DND-41 (cell line): Measurements from ENCODE around the gene OSBPL7.

Source experiments
- EZH2 ChIP-seq: IDR thresholded peaks from 3 replicates; pipeline ENCODE4 v1.6.1; 2012; ENCODE audit warnings: borderline replicate concordance, low read depth, mild to moderate bottlenecking, moderate library complexity, low read length, inconsistent platforms; ENCODE audit not compliant: severe bottlenecking
- TF ChIP-seq, protein P1 (sequence below): IDR thresholded peaks from 2 replicates; pipeline ENCODE4 v1.5.1; 2012; ENCODE audit warnings: borderline replicate concordance, low read length, moderate library complexity, mild to moderate bottlenecking; ENCODE audit not compliant: poor library complexity, severe bottlenecking; ENCODE audit errors: extremely low read depth

- TF ChIP-seq, protein P1, sequence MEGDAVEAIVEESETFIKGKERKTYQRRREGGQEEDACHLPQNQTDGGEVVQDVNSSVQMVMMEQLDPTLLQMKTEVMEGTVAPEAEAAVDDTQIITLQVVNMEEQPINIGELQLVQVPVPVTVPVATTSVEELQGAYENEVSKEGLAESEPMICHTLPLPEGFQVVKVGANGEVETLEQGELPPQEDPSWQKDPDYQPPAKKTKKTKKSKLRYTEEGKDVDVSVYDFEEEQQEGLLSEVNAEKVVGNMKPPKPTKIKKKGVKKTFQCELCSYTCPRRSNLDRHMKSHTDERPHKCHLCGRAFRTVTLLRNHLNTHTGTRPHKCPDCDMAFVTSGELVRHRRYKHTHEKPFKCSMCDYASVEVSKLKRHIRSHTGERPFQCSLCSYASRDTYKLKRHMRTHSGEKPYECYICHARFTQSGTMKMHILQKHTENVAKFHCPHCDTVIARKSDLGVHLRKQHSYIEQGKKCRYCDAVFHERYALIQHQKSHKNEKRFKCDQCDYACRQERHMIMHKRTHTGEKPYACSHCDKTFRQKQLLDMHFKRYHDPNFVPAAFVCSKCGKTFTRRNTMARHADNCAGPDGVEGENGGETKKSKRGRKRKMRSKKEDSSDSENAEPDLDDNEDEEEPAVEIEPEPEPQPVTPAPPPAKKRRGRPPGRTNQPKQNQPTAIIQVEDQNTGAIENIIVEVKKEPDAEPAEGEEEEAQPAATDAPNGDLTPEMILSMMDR, result no peak
- no peak for TF ChIP-seq EZH2
Measured at GRCh38 chr17:47823519-47823918, 1.9 kb upstream of the OSBPL7 start.
